Measurements from ENCODE around the gene DGKB. TPM values are rescaled to one million over a fixed set of nuclear protein-coding genes. Genes with fewer than 3 reads are reported as not detected.

Gene DGKB
- total and polyA plus RNA-seq, 8 donors = 0.16 to 1.3 (median 0.40) TPM

- no peaks in the 10 kb centered on the region for H3K9me3 ChIP-seq
- 56 to 63% methylated on average over 2 of the region's 2 CpGs for WGBS, 2 donors
- TF ChIP-seq CTCF (IDR thresholded peaks at IDR 0.05) = no peak
- H3K4me1 ChIP-seq = no peaks in the 10 kb centered on the region
- no peak overlapping the region for H3K27ac ChIP-seq
- FAIRE-seq (no peak), DNase-seq (no peak), ATAC-seq (no peak)
- H3K36me3 ChIP-seq = no peaks in the 10 kb centered on the region
- intact Hi-C loops (cut with DNase I) = no loop called here
- no peak overlapping the region for H3K4me3 ChIP-seq
- H3K27me3 ChIP-seq = no peaks in the 10 kb centered on the region
Observed at GRCh38 chr7:14892961-14893360, 9.6 kb downstream of the DGKB start.

- DNase-seq (no peak), FAIRE-seq (no peak), ATAC-seq (no peak)
- no peak overlapping the region for H3K27ac ChIP-seq
- no peaks in the 10 kb centered on the region for H3K4me1 ChIP-seq
- WGBS, 2 donors = 90 to 92% methylated on average over 3 of the region's 3 CpGs
- H3K27me3 ChIP-seq = no peaks in the 10 kb centered on the region
- no peak overlapping the region for H3K4me3 ChIP-seq
- TF ChIP-seq CTCF (IDR thresholded peaks at IDR 0.05) = no peak
- no peaks in the 10 kb centered on the region for H3K9me3 ChIP-seq
- no peaks in the 10 kb centered on the region for H3K36me3 ChIP-seq
- intact Hi-C loops (cut with DNase I) = no loop called here
Observed at GRCh38 chr7:14891289-14891688, 11.3 kb downstream of the DGKB start.

GRCh38 chr7:14888962-14889361 is 13.6 kb downstream of the DGKB start:
- no peak for ATAC-seq
- intact Hi-C loops (cut with DNase I) = no loop called here
- H3K4me1 ChIP-seq = no peaks in the 10 kb centered on the region

GRCh38 chr7:14886533-14886932 is 16.0 kb downstream of the DGKB start:
- H3K27me3 ChIP-seq = no peaks in the 10 kb centered on the region
- H3K4me3 ChIP-seq = no peak overlapping the region
- H3K36me3 ChIP-seq = no peaks in the 10 kb centered on the region
- no peaks in the 10 kb centered on the region for H3K9me3 ChIP-seq
- no peak for FAIRE-seq
- no peak for ATAC-seq
- TF ChIP-seq CTCF (IDR thresholded peaks at IDR 0.05) = no peak
- H3K27ac ChIP-seq = no peak overlapping the region
- no peak for DNase-seq
- intact Hi-C loops (cut with DNase I) = no loop called here
- WGBS, 2 donors = 79 to 82% methylated on average over 3 of the region's 3 CpGs
- no peaks in the 10 kb centered on the region for H3K4me1 ChIP-seq

More at GRCh38 chr7:14888962-14889361, 13.6 kb downstream of the DGKB start:
- no peak for DNase-seq
- Histone ChIP-seq H3K36me3 (no peaks in the 10 kb centered on the region), H3K9me3 (no peaks in the 10 kb centered on the region), H3K27me3 (no peaks in the 10 kb centered on the region), H3K4me3 (no peak overlapping the region), H3K27ac (no peak overlapping the region)
- no peak for TF ChIP-seq CTCF (IDR thresholded peaks at IDR 0.05)
- 35 to 37% methylated on average over 1 of the region's 1 CpG for WGBS, 2 donors
- FAIRE-seq = no peak

GRCh38 chr7:14875941-14876587 is 26.5 kb downstream of the DGKB start:
- no peaks in the 10 kb centered on the region for H3K4me1 ChIP-seq
- H3K27me3 ChIP-seq = no peaks in the 10 kb centered on the region
- 70 to 79% methylated on average over 8 of the region's 8 CpGs for WGBS, 2 donors
- no peak for FAIRE-seq
- H3K4me3 ChIP-seq = no peak overlapping the region
- no peak for ATAC-seq
- no peak overlapping the region for H3K27ac ChIP-seq
- H3K9me3 ChIP-seq = no peaks in the 10 kb centered on the region
- no peak for TF ChIP-seq CTCF (IDR thresholded peaks at IDR 0.05)
- H3K36me3 ChIP-seq = no peaks in the 10 kb centered on the region
- intact Hi-C loops (cut with DNase I) = no loop called here
- DNase-seq = no peak
